Measurements from ENCODE around the gene DKK3.

The DKK3 gene

GRCh38 chr11:12006552-12007229 lies 1.7 kb downstream of the DKK3 start:
- POLR2A ChIA-PET (ENCODE audit: low non-redundant PET), result no interaction called here
- H3K27ac ChIP-seq, result peak overlapping the region; percentile 98
- CTCF ChIA-PET, result interaction anchor here (0.9 kb wide), 1 partner anchor 13 kb away, joined by 3 read pairs; no protein-coding TSS in a partner anchor
- no peak for TF ChIP-seq CTCF (conservative IDR thresholded peaks at IDR 0.05; ENCODE audit: low read depth)
- no peak for DNase-seq (ENCODE audit: low spot score)

- no peak overlapping the region for H3K27ac ChIP-seq
- POLR2A ChIA-PET (ENCODE audit: low non-redundant PET), result no interaction called here
These were observed 3.0 kb downstream of the DKK3 start for GRCh38 chr11:12005476-12005875.

DNA sequence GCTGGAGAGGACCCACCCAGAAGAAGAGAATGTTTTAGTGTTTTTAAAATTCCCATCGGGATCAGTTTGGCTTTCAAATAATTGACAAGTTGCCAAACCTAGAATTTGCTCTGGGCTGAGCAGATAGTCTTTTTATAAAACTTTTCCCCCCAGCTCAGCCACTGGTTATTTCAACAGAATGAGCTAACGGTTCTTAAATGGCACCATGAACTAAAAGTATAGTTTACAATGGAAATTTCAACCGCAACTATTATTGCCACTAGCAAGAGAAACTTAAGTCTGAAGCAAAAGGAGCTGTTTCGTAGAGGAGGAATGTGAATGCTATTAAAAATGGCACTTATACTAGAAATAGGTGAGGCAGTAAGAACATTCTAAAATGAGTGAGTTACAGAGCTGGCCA lies 3.4 kb downstream of the DKK3 start:
- POLR2A ChIA-PET (ENCODE audit: low non-redundant PET), result no interaction called here

More at GRCh38 chr11:12005476-12005875, 3.0 kb downstream of the DKK3 start:
- DNase-seq (ENCODE audit: low spot score), result no peak
- CTCF ChIA-PET, result interaction anchor here (0.9 kb wide), 1 partner anchor 12 kb away, joined by 3 read pairs; no protein-coding TSS in a partner anchor
- no peak for TF ChIP-seq CTCF (conservative IDR thresholded peaks at IDR 0.05; ENCODE audit: low read depth)

GRCh38 chr11:12003815-12004214 lies 4.6 kb downstream of the DKK3 start:
- POLR2A ChIA-PET (ENCODE audit: low non-redundant PET), result no interaction called here
- TF ChIP-seq CTCF (conservative IDR thresholded peaks at IDR 0.05; ENCODE audit: low read depth), result no peak
- no peak overlapping the region for H3K27ac ChIP-seq
- DNase-seq (ENCODE audit: low spot score), result no peak
- CTCF ChIA-PET, result no interaction called here

More for the DNA sequence above, 3.4 kb downstream of the DKK3 start:
- no peak for DNase-seq (ENCODE audit: low spot score)
- CTCF ChIA-PET, result interaction anchor here (0.6 kb wide), 1 partner anchor 31 kb away, joined by 3 read pairs; no protein-coding TSS in a partner anchor
- TF ChIP-seq CTCF (conservative IDR thresholded peaks at IDR 0.05; ENCODE audit: low read depth), result no peak
- no peak overlapping the region for H3K27ac ChIP-seq

DNA sequence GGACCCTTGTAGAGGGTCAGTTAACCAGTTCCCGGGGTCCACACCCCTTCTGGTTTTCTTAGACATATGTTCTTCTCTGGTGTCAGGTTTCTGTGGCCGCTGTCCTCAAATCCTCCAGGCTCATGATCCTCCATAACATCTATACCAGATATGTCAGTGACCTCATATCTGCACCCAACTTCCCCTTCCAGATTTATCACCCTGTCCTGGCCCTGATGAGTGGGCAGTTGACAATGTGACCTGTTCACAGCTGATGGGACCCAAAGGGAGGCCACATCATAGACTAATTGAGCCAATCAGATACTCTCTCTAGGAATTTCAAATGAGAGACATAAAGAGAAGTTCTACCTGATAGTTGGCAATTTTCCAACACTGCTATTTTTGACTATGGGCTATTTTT lies 5.1 kb downstream of the DKK3 start:
- H3K27ac ChIP-seq, result peak overlapping the region; percentile 45
- ChIA-PET POLR2A (ENCODE audit: low non-redundant PET) (no interaction called here), CTCF (no interaction called here)
- TF ChIP-seq CTCF (conservative IDR thresholded peaks at IDR 0.05; ENCODE audit: low read depth), result no peak
- DNase-seq (ENCODE audit: low spot score), result no peak

- ChIA-PET POLR2A (ENCODE audit: low non-redundant PET) (no interaction called here), CTCF (interaction anchor here (0.7 kb wide), 1 partner anchor 15 kb away, joined by 3 read pairs; no protein-coding TSS in a partner anchor)
These were observed 7.2 kb downstream of the DKK3 start for GRCh38 chr11:12001186-12001585.

More at GRCh38 chr11:12001186-12001585, 7.2 kb downstream of the DKK3 start:
- TF ChIP-seq CTCF (conservative IDR thresholded peaks at IDR 0.05; ENCODE audit: low read depth), result no peak
- H3K27ac ChIP-seq, result peak overlapping the region; percentile 48; the same call in 1 of the 2 replicates
- no peak for DNase-seq (ENCODE audit: low spot score)
